CD4-positive, alpha-beta T cell treated with Interleukin-10 for 1 hour (primary cell): ENCODE results near the gene IER5L.

Experiments used
- DNase-seq: peaks from one replicate; pipeline ENCODE4 v3.0.0-alpha.2; 2020

The IER5L gene

GRCh38 chr9:129177791-129178567 lies at the start of gene IER5L:
TSS of gene IER5L (minus strand) at chr9:129178261. CDS start at chr9:129178052, 209 bp downstream.
- DNase-seq: peak; percentile 96

- no peak for DNase-seq
These were observed 49.8 kb upstream of the IER5L start for GRCh38 chr9:129227843-129228189.

- peak; percentile 59 for DNase-seq
These were observed 47.8 kb upstream of the IER5L start for GRCh38 chr9:129225815-129226214.

- DNase-seq: no peak
These were observed 47.4 kb upstream of the IER5L start for GRCh38 chr9:129225490-129225778.

- DNase-seq: no peak
These were observed 46.8 kb upstream of the IER5L start for GRCh38 chr9:129224618-129225489.

GRCh38 chr9:129223551-129224208 lies 45.6 kb upstream of the IER5L start:
- DNase-seq: no peak

GRCh38 chr9:129222819-129223218 lies 44.8 kb upstream of the IER5L start:
- no peak for DNase-seq

GRCh38 chr9:129221979-129222635 lies 44.0 kb upstream of the IER5L start:
- DNase-seq: no peak

- peak; percentile 51 for DNase-seq
These were observed 43.2 kb upstream of the IER5L start for GRCh38 chr9:129221233-129221632.

GRCh38 chr9:129220771-129221170 lies 42.7 kb upstream of the IER5L start:
- no peak for DNase-seq

GRCh38 chr9:129218918-129219317 lies 40.9 kb upstream of the IER5L start:
- DNase-seq: no peak

- no peak for DNase-seq
These were observed 40.2 kb upstream of the IER5L start for GRCh38 chr9:129218272-129218625.

GRCh38 chr9:129213551-129213950 lies 35.5 kb upstream of the IER5L start:
- no peak for DNase-seq

GRCh38 chr9:129211686-129212085 lies 33.6 kb upstream of the IER5L start:
- no peak for DNase-seq

GRCh38 chr9:129210125-129210524 lies 32.1 kb upstream of the IER5L start:
- DNase-seq: no peak

GRCh38 chr9:129209580-129209979 lies 31.5 kb upstream of the IER5L start:
- no peak for DNase-seq

- DNase-seq: no peak
These were observed 31.0 kb upstream of the IER5L start for GRCh38 chr9:129209109-129209508.

- DNase-seq: peak; percentile 19
These were observed 30.4 kb upstream of the IER5L start for GRCh38 chr9:129208207-129209032.

GRCh38 chr9:129206905-129207304 lies 28.8 kb upstream of the IER5L start:
- peak; percentile 39 for DNase-seq

GRCh38 chr9:129206401-129206800 lies 28.3 kb upstream of the IER5L start:
- DNase-seq: no peak

- no peak for DNase-seq
These were observed 26.8 kb upstream of the IER5L start for GRCh38 chr9:129204840-129205239.

GRCh38 chr9:129203556-129203909 lies 25.5 kb upstream of the IER5L start:
- no peak for DNase-seq
